Bronchial epithelial cell (primary cell): Measurements from ENCODE around the gene POLR3G. TPM values are rescaled to one million over a fixed set of nuclear protein-coding genes. Genes with fewer than 3 reads are reported as not detected.

Experiments
- DNase-seq: peaks from one replicate; pipeline ENCODE4 v3.0.0-alpha.2; 2010; ENCODE audit warnings: low read depth
- FAIRE-seq: peaks from 2 replicates; lab custom pipeline; 2011; peaks lifted over from hg19 to GRCh38; lab: Jason Lieb, UNC
- H3K27me3 ChIP-seq: 2 replicates; pipeline ENCODE4 v1.5.1; 2011; ENCODE audit warnings: low read length; ENCODE audit not compliant: control insufficient read depth, insufficient read depth
- H3K36me3 ChIP-seq: 2 replicates; pipeline ENCODE4 v1.5.1; 2011; ENCODE audit warnings: low read length; ENCODE audit not compliant: control insufficient read depth, insufficient read depth
- H3K4me3 ChIP-seq: 2 replicates; pipeline ENCODE4 v1.5.1; 2011; ENCODE audit warnings: mild to moderate bottlenecking, low read depth, low read length, control low read depth
- CTCF ChIP-seq: IDR thresholded peaks from 2 replicates; pipeline ENCODE4 v1.5.1; 2011; ENCODE audit warnings: mild to moderate bottlenecking, moderate library complexity, low read length, control low read depth, inconsistent platforms; ENCODE audit not compliant: insufficient read depth, severe bottlenecking
- total RNA-seq: library from RNA; depleted of rRNA; stranded (reverse); fragments of >200 nt; gene quantifications from 2 replicates; pipeline ENCODE4 v1.2.1, GENCODE V29; 2014

The POLR3G gene
- total RNA-seq, 1 donor from 2014 or later, result 7.9 TPM

DNA sequence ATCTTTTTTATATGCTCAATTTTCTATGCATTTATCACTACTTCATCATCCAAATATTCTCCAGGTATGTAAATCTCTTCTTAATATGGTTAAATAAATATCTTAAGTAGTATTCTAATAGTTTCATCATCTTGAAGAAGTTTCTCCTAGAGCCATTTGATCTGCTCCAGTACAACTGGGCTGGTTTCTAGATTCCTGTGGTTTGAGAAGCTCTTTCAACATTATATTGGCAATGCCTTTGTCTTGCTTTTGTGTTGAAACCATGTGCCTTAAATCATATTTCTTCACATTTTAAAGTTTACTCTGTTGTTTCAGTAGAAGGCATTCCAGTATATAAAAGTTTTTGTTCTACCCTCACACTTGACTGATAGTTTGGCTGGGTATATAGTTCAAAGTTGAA is 27.7 kb upstream of the POLR3G start:
- Histone ChIP-seq H3K36me3 (no peaks in the 10 kb centered on the region), H3K27me3 (no peaks in the 10 kb centered on the region), H3K4me3 (no peak overlapping the region)
- DNase-seq (no peak), FAIRE-seq (no peak)
- TF ChIP-seq CTCF, result no peak

DNA sequence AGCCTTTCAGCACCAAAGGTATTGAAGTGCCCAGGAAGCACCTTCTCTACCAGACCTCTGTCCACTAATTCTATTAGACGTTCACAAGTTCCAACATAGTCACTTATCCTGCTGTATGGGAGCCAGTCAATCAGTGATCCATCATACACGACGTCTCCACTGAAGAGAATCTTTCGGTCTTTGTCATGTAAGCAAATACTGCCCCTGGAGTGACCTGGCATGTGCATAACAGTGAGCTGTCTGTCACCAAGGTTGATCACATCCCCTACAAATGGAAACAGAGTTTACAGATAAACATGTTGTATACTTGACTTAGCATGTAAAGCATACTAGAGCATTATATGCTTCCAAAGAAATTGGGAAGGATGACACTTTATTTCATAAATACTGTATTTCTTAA is 13.4 kb upstream of the POLR3G start:
- no peak for FAIRE-seq
- H3K4me3 ChIP-seq, result no peak overlapping the region
- H3K36me3 ChIP-seq, result no peaks in the 10 kb centered on the region
- no peaks in the 10 kb centered on the region for H3K27me3 ChIP-seq
- no peak for DNase-seq
- TF ChIP-seq CTCF, result no peak

- H3K4me3 ChIP-seq, result peak overlapping the region; percentile 94
- DNase-seq (peak; percentile 28), FAIRE-seq (no peak)
- no peak for TF ChIP-seq CTCF
- H3K27me3 ChIP-seq, result no peaks in the 10 kb centered on the region
- no peaks in the 10 kb centered on the region for H3K36me3 ChIP-seq
Observed at GRCh38 chr5:90472783-90473395, 1.8 kb upstream of the POLR3G start.

GRCh38 chr5:90473396-90474234 is 1.0 kb upstream of the POLR3G start:
- H3K4me3 ChIP-seq, result peak overlapping the region; percentile 94
- no peak for FAIRE-seq
- DNase-seq, result no peak
- TF ChIP-seq CTCF, result no peak
- H3K27me3 ChIP-seq, result no peaks in the 10 kb centered on the region
- H3K36me3 ChIP-seq, result no peaks in the 10 kb centered on the region

DNA sequence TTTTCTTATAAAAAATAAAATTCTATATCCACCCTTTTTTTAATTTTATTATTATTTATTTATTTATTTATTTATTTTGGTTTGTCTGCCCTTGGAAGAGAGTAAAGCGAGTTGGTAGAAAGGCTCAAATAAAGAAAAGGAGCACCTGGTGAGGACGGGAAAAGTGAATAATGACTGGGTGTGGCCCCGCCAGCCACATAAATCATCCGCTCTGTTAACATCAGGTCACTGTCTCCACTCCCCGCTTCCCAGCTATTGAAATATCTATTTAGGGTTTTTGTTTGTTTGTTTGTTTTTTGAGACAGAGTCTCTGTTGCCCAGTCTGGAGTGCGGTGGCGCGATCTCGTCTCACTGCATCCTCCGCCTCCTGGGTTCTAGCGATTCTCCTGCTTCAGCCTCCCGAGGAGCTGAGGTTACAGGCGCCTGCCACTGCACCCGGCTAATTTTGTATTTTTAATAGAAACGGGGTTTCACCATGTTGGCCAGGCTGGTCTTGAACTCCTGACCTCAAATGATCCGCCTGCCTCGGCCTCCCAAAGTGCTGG is 844 bp downstream of the POLR3G start:
- DNase-seq (no peak), FAIRE-seq (no peak)
- Histone ChIP-seq H3K36me3 (no peaks in the 10 kb centered on the region), H3K4me3 (peak overlapping the region; percentile 94), H3K27me3 (no peaks in the 10 kb centered on the region)
- TF ChIP-seq CTCF, result no peak
